ENCODE results near the gene PUSL1.
A peak's percentile ranks its signal among the peaks of the same experiment; 100 is the strongest.

The PUSL1 gene

DNA sequence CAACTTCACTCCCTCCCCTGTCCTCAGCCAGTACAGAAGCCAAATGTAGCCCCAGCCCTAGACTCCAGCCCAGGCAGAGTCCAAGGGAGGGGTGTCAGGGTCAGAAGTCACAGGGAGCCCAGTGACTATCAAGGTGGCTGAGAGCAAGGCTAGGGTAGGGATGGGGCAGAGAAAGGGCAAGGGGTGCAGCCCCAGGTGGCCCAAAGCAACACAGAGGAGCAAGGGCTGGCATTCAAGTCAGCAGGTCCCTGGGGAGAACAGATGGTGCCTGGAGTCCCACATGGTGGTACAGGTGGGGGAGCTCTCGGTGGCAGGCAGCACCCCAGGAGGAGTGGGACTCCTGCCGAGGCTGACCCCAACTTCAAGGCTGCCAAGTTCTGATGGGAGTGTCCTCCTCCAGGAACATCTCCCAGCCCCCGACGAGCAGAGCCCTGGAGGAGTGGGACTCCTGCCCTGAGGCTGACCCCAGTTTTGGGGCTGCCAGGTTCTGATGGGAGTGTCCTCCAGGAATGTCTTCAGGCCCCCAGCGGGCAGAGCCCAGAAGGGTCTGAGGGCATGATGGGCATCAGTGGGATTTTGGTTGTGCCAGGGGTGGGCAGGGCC, 44.5 kb downstream of the PUSL1 start:
- peak overlapping the region; percentile 64 for H3K27ac ChIP-seq
- TF ChIP-seq, protein P1, sequence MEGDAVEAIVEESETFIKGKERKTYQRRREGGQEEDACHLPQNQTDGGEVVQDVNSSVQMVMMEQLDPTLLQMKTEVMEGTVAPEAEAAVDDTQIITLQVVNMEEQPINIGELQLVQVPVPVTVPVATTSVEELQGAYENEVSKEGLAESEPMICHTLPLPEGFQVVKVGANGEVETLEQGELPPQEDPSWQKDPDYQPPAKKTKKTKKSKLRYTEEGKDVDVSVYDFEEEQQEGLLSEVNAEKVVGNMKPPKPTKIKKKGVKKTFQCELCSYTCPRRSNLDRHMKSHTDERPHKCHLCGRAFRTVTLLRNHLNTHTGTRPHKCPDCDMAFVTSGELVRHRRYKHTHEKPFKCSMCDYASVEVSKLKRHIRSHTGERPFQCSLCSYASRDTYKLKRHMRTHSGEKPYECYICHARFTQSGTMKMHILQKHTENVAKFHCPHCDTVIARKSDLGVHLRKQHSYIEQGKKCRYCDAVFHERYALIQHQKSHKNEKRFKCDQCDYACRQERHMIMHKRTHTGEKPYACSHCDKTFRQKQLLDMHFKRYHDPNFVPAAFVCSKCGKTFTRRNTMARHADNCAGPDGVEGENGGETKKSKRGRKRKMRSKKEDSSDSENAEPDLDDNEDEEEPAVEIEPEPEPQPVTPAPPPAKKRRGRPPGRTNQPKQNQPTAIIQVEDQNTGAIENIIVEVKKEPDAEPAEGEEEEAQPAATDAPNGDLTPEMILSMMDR (conservative IDR thresholded peaks at IDR 0.05) = no peak

DNA sequence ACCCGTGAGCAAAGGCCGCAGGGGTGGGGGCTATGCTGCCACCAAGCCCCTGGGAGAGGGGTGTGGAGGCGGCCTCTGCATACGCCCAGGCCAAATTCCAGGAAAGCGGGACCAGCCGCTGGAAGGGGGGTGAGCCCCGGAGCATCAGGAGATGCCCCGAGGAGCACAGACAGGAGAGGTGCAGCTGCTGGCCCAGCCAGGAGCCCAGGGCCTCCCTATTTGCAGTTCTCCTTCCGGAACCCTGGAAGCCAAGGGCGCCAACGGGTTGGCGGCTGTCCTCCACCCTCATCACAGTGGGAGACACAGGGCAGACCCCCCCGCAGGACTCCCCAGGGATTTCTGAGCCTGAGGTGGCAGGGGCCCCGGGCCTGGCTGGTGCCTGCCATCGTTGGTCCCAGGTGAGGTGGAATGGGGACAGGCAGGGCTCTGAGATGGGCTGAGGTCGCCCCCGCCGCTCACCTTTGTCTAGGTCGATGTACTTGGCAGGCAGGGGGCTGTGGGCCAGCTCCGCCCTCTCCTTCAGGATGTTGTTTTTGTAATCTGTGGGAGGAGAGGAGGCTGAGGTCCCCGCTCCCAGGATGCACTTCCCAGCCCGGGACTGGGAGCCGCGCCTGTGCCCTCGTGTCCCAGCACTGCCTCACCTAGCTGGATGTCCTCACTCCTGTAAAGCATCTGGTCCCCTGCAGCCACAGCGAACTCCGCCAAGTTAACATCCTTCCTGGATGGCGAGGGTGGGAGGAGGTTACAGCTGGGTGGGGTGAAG, 45.2 kb downstream of the PUSL1 start:
- TF ChIP-seq, protein P1 (conservative IDR thresholded peaks at IDR 0.05) = no peak
- peak overlapping the region; percentile 64 for H3K27ac ChIP-seq

DNA sequence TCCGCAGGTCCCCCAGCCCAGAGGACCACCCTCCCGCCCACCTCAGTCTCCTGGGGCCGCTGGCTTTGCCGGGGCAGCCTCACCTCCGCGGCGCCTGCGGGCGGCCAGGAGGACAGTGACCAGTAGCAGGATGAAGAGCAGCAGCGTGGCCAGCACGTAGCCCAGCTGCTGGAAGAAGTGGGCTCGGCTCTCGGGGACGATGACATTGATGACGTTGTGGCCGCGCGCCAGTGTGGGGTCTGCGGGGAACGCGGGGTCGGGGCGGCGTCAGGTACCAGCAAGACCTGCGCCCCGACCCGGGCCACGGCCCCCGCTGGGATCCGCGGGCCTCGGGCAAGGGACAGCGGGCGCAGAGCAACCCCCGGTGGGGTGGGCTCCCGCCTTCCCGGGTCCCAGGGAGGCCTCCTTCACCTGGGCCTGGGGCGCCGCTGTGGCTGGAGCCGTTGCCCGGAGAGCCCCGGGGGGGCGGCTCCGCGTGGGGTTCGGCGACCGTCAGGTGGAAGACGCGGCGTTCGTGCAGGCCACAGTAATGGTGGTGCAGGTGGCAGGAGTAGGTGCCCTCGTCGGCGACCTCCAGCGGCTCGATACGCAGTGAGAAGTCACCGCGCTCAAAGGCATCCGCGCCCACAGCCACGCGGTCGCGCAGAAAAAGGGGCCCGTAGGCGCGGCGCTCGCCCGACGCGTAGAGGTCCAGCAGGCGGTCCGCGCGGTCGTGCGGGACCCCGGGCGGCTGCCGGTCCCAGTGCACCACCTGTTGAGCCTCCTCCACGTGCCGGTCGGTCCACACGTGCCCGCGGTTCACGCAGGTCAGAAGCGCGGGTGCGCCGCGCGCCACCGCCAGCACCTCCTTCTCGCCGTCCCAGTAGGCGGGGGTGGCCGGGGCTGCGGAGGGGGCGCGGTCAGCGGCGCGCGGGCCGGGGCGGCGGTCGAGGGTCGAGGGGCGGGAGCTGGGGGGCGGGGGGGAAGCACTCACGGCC, 46.2 kb downstream of the PUSL1 start:
- H3K27ac ChIP-seq = peak overlapping the region; percentile 64
- TF ChIP-seq, protein P1 (conservative IDR thresholded peaks at IDR 0.05) = no peak

DNA sequence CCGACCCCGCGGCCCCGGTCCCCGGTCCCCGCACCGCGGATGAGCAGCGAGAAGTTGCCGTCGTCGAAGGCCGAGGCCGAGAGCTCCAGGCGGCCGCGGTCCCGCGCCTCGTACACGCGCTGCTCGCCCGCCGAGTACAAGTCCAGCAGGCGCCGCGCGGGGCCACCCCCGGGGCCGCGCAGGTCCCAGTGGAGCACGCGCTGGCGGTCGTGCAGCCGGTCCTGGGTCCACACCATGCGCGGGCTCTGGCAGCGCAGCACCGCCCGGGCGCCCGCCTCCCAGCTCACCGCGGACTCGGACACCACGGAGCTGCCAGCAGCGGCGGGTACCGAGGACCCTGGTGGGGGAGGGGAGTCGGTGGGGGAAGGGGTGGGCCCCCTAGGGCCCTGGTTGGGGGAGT, 47.0 kb downstream of the PUSL1 start:
- H3K27ac ChIP-seq = no peak overlapping the region
- TF ChIP-seq, protein P1 (conservative IDR thresholded peaks at IDR 0.05) = no peak

DNA sequence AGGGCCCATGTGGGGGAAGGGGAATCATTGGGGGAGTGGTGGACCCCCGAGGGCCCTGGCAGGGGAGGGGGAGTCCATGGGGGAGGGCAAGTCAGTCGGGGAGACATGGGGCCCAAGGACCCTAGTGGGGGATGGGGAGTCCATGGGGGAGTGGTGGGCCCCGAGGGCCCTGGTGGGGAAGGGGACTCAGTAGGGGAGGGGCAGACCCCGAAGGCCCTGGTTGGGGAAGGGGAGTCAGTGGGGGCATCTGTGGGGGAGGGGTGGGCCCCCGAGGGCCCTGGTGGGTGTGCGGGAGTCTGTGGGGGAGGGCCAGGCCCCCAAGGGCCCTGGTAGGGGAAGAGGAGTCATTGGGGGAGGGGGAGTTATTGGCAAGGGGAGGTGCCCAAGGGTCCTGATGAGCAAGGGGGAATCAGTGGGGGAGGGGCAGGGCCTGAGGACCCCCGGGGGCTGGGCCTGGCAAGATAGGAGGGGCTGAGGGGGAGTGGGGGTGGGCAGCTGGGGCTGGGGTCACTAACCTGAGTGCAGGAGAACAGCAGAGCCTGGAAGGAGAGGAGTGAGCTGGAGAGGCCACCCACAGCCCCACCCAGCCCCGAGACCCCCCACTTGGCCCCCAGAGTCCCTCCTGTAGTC, 47.9 kb downstream of the PUSL1 start:
- TF ChIP-seq, protein P1 (conservative IDR thresholded peaks at IDR 0.05) = no peak
- no peak overlapping the region for H3K27ac ChIP-seq

DNA sequence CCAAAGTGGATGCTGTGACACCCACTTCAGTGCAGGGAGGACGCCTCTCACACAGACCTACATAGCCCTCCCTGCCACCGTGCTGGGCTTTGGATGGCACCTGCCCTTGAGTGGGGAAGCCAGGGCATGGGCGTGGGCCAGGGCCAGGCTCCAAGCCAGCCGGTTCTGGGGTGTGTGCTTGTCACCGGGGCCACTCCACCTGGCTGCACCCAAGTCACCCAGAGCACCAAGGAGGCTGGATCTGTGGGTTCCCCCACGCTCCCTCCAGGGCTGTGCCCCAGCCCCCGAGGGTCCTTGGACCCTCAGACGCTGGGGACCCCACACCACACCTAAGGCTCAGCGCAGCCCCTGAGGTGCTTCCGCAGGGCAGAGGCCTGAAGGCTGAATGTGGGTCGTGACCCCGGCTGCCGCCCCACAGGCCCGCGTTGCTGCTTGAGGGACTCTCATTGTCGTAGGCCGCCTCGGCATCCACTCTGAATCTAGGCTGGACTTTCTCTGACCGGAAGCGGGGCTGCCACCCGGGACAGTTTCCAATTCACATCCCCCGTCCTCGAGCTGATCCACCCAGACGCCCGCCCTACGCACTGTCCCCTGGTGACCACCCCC, 48.5 kb downstream of the PUSL1 start:
- TF ChIP-seq, protein P1 (conservative IDR thresholded peaks at IDR 0.05) = no peak
- H3K27ac ChIP-seq = no peak overlapping the region
